ENCODE measurements around the gene CTAG1B. TPM values are rescaled to one million over a fixed set of nuclear protein-coding genes. Genes with fewer than 3 reads are reported as not detected.

Gene CTAG1B
- not detected in 5 replicates for total RNA-seq (2022; extraction: Qiagen RNA extraction)

GRCh38 chrX:154619182-154619581 lies at the start of gene CTAG1B:
CTAG1B (minus strand) TSS chrX:154619282; CDS start chrX:154619218, 64 bp downstream.

DNA sequence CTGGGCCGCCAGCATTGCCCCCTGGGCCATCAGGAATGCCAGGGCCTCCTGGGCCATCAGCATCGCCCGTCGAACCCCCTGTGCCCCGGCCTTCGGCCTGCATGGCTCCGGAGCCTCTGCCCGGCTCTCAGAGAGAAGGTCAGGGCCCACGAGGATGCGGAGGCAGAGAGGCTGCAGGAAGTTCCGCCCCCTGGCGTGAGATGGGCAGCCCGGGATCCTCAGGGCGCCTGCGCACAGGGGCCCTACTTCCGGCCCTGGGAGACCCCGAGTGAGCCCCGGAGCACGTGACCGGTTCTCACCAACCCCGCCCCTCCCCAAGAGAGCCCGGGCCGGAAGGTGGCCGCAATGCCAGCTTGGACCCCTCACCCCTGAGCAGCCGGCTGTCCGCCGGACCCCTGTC lies 34.3 kb upstream of the CTAG1B start, which contains the start of gene CTAG2:
Gene CTAG2 (minus strand): TSS at position 167 of the 400 bp plus-strand sequence. CDS start 64 bp downstream, at position 103.

DNA sequence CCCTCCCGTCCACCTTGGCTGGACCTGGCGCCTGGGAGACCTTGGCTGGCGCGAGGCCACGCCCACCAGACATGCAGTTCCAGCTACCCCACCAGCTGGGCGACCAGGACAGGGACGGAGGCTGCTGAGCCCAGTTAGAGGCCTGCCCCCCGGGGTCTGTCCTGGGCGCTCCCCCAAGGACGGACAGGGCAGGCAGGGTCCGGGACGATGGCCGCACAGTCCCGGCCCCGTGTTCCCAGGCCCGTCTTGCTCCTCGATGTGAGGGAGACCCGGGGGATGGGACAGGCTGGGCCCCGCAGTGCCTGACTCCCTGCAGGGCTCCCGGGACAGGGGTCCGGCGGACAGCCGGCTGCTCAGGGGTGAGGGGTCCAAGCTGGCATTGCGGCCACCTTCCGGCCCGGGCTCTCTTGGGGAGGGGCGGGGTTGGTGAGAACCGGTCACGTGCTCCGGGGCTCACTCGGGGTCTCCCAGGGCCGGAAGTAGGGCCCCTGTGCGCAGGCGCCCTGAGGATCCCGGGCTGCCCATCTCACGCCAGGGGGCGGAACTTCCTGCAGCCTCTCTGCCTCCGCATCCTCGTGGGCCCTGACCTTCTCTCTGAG lies 34.4 kb downstream of the CTAG1B start, which contains the start of gene CTAG1A:
Gene CTAG1A (plus strand): TSS at position 549 of the 599 bp plus-strand sequence. CDS start 74 bp downstream, outside the sequence.

Other genes starting within 250 kb of the CTAG1B start
- 1,424 to 1,705 TPM (median 1,562 TPM) in 5 replicates for gene FLNA, start 244.6 kb downstream of the CTAG1B start, total RNA-seq (2022; extraction: Qiagen RNA extraction)
- gene EMD, start 240.0 kb downstream of the CTAG1B start, total RNA-seq (2022; extraction: Qiagen RNA extraction), result 137 to 168 TPM (median 157 TPM) in 5 replicates
- 5,331 to 5,684 TPM (median 5,492 TPM) in 5 replicates for gene RPL10, start 220.9 kb downstream of the CTAG1B start, total RNA-seq (2022; extraction: Qiagen RNA extraction)
- gene DNASE1L1, start 210.0 kb downstream of the CTAG1B start, total RNA-seq (2022; extraction: Qiagen RNA extraction), result 26.3 to 35.0 TPM (median 30.5 TPM) in 5 replicates
- gene TAFAZZIN, start 207.7 kb downstream of the CTAG1B start, total RNA-seq (2022; extraction: Qiagen RNA extraction), result 30.7 to 42.5 TPM (median 41.1 TPM) in 5 replicates
- 80.3 to 111 TPM (median 104 TPM) in 5 replicates for gene ATP6AP1, start 190.6 kb downstream of the CTAG1B start, total RNA-seq (2022; extraction: Qiagen RNA extraction)
- 96.6 to 108 TPM (median 102 TPM) in 5 replicates for gene GDI1, start 182.1 kb downstream of the CTAG1B start, total RNA-seq (2022; extraction: Qiagen RNA extraction)
- 96.4 to 128 TPM (median 111 TPM) in 5 replicates for gene FAM50A, start 175.1 kb downstream of the CTAG1B start, total RNA-seq (2022; extraction: Qiagen RNA extraction)
- gene PLXNA3, start 161.0 kb downstream of the CTAG1B start, total RNA-seq (2022; extraction: Qiagen RNA extraction), result 9.4 to 21.7 TPM (median 13.8 TPM) in 5 replicates
- 46.6 to 72.5 TPM (median 69.3 TPM) in 5 replicates for gene LAGE3, start 140.0 kb downstream of the CTAG1B start, total RNA-seq (2022; extraction: Qiagen RNA extraction)
- gene UBL4A, start 132.7 kb downstream of the CTAG1B start, total RNA-seq (2022; extraction: Qiagen RNA extraction), result 60.6 to 74.3 TPM (median 69.8 TPM) in 5 replicates
- gene SLC10A3, start 128.7 kb downstream of the CTAG1B start, total RNA-seq (2022; extraction: Qiagen RNA extraction), result 29.9 to 42.7 TPM (median 41.5 TPM) in 5 replicates
- 30.7 to 48.5 TPM (median 45.5 TPM) in 5 replicates for gene FAM3A, start 103.0 kb downstream of the CTAG1B start, total RNA-seq (2022; extraction: Qiagen RNA extraction)
- 1,294 to 1,535 TPM (median 1,398 TPM) in 5 replicates for gene G6PD, start 72.4 kb downstream of the CTAG1B start, total RNA-seq (2022; extraction: Qiagen RNA extraction)
- 34.5 to 47.0 TPM (median 43.8 TPM) in 5 replicates for gene IKBKG, start 71.7 kb downstream of the CTAG1B start, total RNA-seq (2022; extraction: Qiagen RNA extraction)
- not detected in 5 replicates for gene CTAG1A, start 34.1 kb downstream of the CTAG1B start, total RNA-seq (2022; extraction: Qiagen RNA extraction)
- not detected in 5 replicates for gene CTAG2, start 34.3 kb upstream of the CTAG1B start, total RNA-seq (2022; extraction: Qiagen RNA extraction)
- 0.37 to 1.3 TPM (median 0.67 TPM) in 5 replicates for gene GAB3, start 131.8 kb upstream of the CTAG1B start, total RNA-seq (2022; extraction: Qiagen RNA extraction)
- 148 to 191 TPM (median 154 TPM) in 5 replicates for gene DKC1, start 143.6 kb upstream of the CTAG1B start, total RNA-seq (2022; extraction: Qiagen RNA extraction)
- gene MPP1, start 186.2 kb upstream of the CTAG1B start, total RNA-seq (2022; extraction: Qiagen RNA extraction), result 16.0 to 17.7 TPM (median 16.4 TPM) in 5 replicates
- gene SMIM9, start 215.4 kb upstream of the CTAG1B start, total RNA-seq (2022; extraction: Qiagen RNA extraction), result not detected in 5 replicates

Measured in A549 treated with Mapracorat at 1 μM for 4 hours (cell line).